Measurements from ENCODE around the gene MS4A4E.
"Not testable (repeated sequence)": the region's sequence is repeated elsewhere in the genome, so short reads cannot be mapped to it uniquely, and the experiment has no call there.

Gene MS4A4E

DNA sequence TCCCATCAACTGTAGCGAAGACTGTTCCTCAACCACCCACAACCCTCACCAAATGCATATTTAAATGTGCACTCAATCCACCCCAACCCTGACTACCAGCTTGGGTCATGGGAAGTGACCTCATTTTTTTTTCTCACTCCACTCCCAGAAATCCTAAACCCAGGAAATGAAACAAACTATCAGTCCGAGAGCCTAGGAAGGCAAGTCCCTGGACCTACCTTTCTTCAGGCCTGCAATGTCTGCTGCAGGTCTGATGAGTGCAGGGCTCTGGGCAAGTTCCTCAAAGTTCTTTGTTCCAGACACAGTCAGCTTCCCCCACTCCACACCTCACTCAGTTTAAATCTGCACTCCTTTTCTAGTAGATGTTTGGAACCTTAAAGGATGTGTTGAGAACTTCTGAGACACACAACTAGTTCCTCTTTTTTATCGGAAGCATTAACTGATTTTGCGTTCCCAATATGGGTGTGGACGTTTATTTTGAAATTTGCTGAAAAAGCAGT, at the start of gene MS4A4E:
Gene MS4A4E (minus strand): TSS at position 398 of the 500 bp plus-strand sequence. CDS start 13,082 bp downstream, outside the sequence.
- no peak for DNase-seq

- no peak for DNase-seq
Measured at GRCh38 chr11:60292145-60292544, 49.2 kb upstream of the MS4A4E start.

- DNase-seq: no peak
Measured at GRCh38 chr11:60288531-60288930, 45.6 kb upstream of the MS4A4E start.

GRCh38 chr11:60285411-60286126, 42.6 kb upstream of the MS4A4E start:
- not testable (repeated sequence) for DNase-seq

DNA sequence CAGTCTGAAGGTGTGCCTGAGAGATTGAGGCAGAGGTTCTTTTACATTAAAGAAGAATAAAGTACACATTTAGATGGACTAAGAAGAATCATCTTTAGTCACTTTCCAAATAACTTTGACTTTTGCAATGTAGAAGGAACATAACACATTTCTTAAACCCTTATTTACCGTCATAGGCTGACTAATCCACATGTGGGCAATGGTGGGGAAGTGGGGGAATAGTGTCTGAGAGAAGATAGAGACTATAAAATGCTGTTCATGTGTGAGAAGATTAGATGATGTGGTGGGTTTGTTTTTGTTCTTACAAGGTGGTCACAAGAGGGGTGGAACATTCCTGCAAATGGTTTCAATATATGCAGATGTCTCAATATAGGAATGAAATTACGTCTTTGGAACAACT, 39.3 kb upstream of the MS4A4E start:
- no peak for DNase-seq

GRCh38 chr11:60281485-60281884, 38.5 kb upstream of the MS4A4E start:
- DNase-seq: no peak

DNA sequence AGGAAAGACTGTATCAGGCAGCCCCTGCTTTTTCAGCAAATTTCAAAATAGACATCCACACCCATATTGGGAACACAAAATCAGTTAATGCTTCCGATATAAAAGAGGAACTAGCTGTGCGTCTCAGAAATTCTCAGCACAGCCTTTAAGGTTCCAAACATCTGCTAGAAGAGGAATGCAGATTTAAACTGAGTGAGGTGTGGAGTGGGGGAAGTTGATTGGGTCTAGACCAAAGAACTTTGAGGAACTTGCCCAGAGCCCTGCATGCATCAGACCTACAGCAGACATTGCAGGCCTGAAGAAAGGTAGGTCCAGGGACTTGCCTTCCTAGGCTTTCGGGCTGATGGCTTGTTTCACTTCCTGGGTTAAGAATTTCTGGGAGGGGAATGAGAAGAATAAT, 37.5 kb upstream of the MS4A4E start, which contains the start of gene MS4A4A:
Gene MS4A4A (plus strand): TSS at position 255 of the 400 bp plus-strand sequence. CDS start 10 bp downstream, at position 265.
- DNase-seq: no peak

DNA sequence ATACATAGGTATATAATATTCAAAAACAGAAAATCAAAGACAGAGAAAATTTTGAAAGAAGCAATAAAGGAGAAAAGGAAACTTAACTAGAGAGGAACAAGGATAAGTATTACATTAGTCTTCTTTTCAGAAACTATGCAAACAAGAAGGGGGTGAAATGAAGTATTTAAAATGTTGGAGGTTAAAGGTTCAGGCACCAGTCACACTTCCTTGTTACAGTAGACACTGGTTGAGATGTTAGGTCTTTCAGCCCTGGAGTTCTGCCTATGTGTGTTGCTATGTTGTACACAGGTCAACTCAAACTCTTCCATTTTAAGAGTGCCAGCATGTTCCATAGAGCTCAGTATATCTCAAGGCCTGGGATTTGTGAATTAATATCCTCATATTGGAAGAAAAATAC, 31.5 kb upstream of the MS4A4E start:
- DNase-seq: no peak

DNA sequence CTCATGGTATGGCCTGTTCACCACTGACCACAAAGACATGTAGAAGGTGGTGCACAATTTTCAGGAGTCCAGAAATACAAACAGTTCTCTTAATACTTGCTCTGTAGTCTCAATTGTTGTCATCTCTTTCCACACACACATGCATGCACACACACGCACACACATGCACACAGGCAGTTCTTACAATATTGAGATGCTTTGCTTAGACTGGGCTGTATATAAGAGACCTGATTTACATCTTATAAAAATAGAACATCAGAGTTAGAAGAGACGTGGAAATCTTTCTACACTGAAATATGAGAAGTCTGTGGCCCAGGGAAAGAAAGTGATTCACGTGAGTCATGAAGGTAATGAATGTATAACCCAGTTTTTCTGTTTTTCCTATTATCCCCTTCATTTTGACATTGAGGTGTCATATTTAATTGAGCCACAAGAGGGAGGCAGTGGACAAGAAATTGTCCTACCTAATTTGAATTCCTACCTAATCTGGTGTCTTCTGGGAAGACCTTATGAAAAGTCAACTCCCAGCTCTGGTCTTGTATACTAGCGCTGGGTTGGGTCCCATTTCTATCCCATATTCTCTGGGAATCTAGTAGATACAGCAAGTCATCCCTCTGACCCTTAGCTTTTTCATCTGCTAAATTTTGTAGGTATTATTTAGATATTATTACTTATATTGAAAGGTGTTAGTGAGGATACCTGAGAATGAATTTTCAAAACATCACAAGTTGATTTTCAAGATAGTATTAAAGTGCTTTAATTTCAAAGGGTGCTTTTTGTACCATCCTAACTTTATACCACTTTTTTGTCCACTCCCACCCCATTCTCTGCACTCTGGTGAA, 22.7 kb upstream of the MS4A4E start:
- peak; percentile 1 for DNase-seq

GRCh38 chr11:60264644-60265043, 21.7 kb upstream of the MS4A4E start:
- DNase-seq: no peak

- no peak for DNase-seq
Measured at GRCh38 chr11:60263402-60263801, 20.5 kb upstream of the MS4A4E start.

- DNase-seq: no peak
Measured at GRCh38 chr11:60261014-60261413, 18.1 kb upstream of the MS4A4E start.

- no peak for DNase-seq
Measured at GRCh38 chr11:60257956-60258722, 15.2 kb upstream of the MS4A4E start.

DNA sequence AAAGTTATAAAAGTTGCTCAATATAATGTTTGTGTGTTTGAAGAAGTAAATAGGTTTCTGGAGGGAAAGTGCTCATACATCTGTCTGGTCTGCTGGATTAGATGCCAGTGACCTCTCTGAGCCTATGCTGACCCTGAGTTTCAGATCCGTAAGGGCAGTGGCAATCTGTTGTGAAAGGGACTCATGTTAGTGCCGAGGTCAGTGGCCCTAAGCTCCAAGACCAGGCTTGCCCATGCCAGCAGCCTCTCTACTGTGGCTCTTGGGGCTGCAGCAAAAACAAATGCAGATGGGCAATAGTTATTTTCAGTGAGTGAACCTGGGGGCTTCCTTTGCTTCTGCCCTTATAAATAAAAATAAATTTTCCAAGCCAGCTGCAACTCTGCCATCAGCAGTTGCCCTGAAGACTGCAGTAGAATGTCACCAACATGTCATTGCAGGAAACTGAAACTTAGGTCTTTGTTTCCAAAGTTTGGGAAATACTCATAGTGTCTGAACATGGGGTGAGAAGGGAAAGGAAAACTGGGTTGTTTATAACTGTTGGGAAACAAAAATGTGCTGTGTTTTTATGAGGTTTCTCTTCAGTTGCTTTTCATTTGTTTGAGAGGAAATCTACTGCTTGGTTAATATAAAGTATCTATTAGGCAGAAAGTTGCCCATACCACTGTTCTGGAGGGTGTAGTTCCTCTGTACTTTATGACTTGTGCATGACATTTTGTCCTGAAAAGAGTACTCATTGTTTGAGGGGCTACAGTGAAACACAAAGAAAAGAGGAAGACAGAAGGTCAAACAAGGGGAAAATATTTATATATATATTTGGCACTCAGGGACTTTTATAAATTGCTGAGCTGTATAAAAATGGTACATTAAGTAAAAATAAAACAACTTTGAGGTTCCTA, 9.5 kb upstream of the MS4A4E start:
- DNase-seq: no peak

GRCh38 chr11:60251485-60252212, 8.7 kb upstream of the MS4A4E start:
- no peak for DNase-seq

DNA sequence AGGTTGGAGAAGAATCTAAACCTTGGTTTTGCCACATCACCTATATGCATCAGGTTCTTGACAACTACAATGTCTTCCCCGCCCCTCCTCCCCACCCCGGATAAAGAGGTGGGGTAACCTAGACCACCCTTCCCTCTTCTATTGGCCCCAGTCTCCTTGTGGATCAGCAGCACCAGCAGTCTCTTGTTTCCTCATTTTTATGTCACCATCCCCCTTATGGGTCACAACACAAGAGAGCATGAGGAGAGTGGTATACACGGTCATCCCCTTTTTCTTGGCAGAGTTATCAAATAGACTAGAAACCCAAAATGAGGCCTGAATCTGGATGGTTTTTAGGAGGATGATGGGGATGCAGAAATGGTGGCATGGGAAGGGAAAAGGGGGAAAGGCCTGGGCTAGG, 1.2 kb downstream of the MS4A4E start:
- no peak for DNase-seq

GRCh38 chr11:60240662-60241061, 2.3 kb downstream of the MS4A4E start:
- DNase-seq: no peak

DNA sequence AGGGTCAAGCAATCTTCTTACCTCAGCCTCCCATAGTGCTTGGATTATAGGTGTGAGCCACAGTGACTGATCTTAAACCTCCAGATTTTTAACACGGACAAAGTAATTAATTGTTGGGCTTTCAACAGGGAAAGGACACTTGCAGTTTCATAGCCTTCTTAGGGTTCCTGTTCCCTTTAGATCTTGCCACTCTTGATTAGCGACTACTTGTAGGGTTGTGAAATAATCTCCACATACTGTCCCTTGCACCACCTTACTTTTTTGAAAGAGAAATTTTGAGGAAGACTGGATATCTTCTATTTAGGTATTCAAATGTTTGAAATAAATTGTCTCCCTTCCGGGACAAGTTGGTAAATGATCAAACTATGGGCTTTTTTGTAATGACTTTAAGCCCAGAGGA, 7.6 kb downstream of the MS4A4E start:
- no peak for DNase-seq

GRCh38 chr11:60230681-60231080, 12.3 kb downstream of the MS4A4E start:
- DNase-seq: no peak

DNA sequence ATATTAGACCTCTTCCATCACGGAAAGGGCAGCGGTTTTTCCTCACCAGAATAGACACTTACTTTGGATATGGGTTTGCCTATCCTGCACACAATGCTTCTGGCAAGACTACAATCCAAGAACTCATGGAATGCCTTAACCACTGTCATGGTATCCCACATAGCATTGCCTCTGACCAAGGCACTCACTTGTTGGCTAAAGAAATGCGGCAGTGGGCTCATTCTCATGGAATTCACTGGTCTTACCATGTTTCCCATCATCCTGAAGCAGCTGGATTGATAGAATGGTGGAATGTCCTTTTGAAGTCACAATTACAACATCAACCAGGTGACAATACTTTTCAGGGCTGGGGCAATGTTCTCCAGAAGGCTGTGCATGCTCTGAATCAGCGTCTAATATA, 20.8 kb downstream of the MS4A4E start:
- DNase-seq: no peak

DNA sequence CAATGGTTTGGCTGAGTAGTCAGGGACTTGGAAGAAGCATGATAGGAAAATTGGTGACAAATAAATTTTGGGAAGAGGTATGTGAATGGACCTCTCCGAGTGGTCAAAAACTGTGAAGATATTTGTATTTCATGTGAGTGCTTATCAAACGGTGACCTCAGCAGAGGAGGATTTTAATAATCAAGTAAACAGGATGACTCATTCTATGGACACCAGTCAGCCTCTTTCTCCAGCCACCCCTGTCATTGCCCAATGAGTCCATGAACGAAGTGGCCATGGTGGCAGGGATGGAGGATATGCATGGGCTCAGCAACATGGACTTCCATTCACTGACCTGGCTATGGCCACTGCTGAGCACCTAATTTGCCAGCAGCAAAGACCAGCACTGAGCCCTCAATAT, 21.2 kb downstream of the MS4A4E start:
- DNase-seq: no peak

Measured in NCI-H226 (cell line).